RKO (cell line): ENCODE data around the gene SAA1.
"Not testable (repeated sequence)": the region's sequence is repeated elsewhere in the genome, so short reads cannot be mapped to it uniquely, and the experiment has no call there.

Source experiments
- DNase-seq: peaks from one replicate; pipeline ENCODE4 v3.0.0-alpha.2; 2016; ENCODE audit warnings: low spot score

Gene SAA1

DNA sequence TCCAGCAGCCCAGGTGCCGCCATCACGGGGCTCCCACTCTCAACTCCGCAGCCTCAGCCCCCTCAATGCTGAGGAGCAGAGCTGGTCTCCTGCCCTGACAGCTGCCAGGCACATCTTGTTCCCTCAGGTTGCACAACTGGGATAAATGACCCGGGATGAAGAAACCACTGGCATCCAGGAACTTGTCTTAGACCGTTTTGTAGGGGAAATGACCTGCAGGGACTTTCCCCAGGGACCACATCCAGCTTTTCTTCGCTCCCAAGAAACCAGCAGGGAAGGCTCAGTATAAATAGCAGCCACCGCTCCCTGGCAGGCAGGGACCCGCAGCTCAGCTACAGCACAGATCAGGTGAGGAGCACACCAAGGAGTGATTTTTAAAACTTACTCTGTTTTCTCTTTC lies at the start of gene SAA1:
TSS of gene SAA1 (plus strand) at position 316 of the 400 bp plus-strand sequence. CDS start 624 bp downstream, outside the sequence.
- no peak for DNase-seq

DNA sequence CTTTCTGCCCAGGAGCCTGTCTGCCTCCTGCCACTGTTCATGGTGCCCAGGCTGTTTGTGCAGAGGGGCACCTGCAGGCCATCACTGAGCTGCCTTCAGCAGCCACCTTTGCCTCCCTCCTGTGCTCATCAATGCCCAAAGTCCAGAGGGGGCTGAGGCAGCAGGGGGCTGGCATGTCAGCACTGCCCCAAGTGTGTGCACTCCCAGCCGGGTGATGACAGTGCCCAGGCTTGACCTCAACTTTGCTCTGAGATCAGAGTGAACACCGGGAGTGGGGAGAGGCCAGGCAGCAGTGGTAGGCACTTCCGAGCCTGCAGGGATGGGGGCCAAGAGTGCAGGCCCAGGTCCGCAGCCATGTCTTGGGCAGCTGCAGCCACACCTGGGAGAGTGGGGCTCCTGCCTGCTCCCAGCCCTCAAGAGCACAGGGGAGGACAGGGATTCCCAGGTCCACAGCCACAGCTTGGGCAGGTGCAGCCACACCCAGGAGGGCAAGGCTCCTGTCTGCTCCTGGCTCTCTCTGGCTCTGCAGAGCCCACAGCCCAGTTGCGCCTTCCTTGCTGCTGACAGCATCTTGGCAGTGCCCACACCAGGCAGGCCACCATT lies 44.7 kb upstream of the SAA1 start:
- no peak for DNase-seq

DNA sequence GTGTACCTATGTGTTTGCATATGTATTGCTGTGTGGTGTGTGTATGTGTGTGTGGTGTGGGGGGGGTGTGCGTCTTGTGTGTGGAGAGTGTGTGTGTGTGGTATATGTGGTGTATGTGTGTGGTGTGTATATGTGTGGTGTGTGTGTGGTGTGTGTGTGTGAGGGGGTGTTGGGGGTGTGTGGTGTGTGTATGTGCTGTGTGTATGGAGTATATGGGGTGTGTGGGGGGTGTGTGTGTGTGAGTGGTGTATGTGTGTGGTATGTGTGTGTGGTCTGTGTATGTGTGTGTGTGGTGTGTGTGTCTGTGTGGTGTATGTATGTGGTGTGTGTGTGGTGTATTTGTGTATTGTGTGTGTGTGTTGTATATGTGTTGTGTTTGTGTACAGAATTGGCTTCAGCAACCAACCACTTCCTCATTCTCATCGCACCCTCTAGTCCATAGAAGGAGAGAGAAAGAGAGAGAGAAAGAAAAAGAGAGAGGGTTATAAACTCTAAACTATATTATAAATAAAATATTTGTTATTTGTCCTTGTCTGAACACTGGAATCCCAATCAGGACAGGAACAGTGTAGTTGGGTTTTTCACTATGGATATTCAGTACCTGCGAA lies 43.1 kb upstream of the SAA1 start:
- no peak for DNase-seq

DNA sequence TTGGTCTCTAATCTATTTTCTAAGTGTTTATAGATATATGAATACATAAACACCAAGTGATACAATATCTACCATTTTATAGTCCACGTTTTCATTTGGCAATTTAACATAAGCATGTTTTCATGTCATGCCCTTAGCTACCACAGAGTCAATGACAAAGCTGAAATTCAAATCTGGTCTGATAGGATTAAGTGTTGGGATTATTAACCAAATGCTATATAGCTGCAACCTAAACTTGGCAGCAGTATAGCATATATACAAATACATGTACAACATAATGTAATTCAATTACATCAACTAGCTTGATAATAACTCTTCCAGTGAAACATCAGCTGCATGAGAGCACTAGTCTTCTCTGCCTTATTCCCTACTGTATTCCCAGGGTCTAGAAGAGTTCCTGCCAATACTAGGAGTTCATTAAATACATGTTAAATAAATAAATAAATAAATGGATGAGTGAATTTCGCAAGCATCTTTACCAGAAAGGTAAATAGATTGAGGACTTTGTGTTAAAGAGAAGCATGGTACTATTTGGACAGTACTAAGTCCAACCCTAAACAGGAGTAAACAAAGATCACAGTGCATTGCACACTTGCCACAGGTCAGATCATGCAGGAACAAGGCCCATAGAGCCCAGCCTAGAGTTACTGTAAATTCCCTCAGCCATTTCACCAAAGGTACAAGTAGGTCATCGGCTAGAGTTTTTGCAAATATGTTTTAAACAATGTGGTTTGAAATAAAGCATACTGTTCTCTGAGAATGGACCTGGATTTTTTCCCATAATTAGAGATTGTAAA lies 42.3 kb upstream of the SAA1 start:
- DNase-seq: no peak

DNA sequence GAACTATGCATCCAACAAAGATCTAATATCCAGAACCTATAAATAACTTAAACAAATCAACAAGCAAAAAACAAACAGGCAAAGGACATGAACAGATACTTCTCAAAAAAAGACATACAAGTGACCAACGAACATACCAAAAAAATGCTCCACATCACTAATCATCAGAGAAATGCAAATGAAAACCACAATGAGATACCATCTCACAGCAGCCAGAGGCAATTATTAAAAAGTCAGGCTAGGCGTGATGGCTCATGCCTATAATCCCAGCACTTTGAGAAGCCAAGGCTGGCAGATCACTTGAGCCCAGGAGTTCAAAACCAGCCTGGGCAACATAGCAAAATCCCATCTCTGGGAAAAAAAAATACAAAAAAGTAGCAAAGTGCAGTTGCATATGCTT lies 40.2 kb upstream of the SAA1 start:
- DNase-seq: no peak

DNA sequence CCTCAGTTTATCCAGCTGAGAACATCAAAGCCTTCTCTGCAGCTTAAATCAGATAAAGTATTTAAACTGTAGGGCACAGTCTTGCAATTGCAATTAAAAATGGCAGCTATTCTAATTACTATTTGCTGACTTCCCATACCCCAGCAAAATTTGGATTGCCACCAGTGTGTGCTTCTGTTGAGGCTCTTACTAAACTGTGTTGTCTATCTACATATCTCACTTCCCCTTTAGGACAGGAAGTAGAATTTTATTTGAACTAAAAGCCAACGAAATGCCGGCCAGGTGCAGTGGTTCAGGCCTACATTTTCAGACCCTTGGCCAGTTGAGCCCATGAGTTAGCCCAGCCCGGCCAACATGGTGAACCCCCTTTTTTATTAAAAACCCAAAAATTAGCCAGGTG lies 36.6 kb upstream of the SAA1 start:
- no peak for DNase-seq

DNA sequence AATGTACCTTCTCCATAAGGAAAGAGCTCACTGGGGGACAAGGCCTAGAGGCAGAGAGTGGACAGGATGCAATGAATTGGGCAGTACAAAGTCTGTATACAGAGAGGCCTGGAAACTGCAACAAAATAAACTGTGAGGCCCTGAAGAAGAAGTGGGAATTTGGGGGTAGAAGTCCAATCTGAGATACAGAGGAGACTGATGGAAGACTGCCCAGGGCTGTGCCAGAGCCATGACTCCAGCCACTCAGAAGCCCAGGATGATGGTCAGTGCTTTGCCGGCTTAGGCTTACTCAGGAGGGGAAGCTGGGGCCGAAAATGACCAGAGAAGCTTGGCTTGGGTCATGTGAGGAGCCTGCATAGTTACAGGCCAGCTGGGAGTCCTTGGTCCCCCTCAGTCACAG lies 35.2 kb upstream of the SAA1 start:
- no peak for DNase-seq

DNA sequence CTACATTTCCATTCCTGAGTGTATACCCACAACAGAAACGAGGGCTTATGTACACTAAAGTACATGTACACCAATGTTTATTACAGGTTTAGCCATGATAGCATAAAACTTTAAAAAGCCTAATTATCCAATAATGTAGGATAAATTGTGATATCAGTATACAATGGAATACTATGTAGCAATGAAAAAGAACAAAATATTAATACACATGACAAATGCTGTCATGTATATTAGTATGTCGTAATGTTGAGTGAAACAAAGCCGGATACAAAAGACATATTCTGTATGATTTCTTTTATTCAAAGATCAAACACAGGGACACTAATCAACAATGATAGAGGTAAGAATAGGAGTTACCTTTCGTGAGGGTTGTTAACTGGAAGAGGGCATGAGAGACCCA lies 32.2 kb upstream of the SAA1 start:
- no peak for DNase-seq

DNA sequence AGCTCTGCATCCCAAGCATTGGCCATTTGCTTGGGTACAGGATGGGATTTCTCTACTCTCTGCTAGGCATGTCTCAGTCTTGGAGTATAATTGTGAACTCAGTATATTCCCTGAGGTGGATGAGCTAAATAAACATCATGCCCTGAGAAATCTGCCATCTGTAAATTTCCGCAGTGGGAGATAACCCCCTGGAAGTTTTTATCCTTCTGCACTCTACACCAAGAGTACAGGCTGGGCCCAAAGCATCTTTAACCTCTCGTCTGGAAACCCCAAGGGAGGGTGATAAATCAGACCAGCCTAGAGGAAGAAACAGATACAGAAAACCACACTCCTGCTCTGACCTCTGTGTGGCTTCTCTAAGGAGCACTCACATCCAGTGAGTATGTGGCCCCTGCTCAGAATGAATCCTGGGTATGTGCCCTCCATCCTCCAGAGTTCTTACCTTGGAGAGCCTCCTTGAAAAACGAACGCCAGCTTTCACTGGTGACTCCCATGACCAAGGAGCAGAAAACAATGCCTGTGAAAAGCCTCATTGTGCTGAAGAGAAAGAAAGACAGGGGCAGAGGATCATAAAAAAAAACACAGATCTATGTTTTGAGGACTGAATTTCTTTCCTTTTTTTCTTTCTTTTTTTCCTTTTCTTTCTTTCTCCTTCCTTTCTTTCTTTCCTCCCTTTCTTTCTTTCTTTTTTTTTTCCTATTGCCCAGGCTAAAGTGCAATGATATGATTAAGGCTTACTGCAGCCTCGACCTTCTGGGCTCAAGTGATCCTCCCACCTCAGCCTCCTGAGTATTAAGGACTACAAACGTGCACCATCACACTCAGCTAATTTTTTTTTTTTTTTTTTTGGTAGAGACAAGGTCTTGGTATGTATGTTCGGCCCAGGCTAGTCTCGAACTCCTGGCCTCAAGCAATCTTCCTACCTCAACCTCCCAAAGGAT lies 30.4 kb upstream of the SAA1 start:
- DNase-seq: no peak

DNA sequence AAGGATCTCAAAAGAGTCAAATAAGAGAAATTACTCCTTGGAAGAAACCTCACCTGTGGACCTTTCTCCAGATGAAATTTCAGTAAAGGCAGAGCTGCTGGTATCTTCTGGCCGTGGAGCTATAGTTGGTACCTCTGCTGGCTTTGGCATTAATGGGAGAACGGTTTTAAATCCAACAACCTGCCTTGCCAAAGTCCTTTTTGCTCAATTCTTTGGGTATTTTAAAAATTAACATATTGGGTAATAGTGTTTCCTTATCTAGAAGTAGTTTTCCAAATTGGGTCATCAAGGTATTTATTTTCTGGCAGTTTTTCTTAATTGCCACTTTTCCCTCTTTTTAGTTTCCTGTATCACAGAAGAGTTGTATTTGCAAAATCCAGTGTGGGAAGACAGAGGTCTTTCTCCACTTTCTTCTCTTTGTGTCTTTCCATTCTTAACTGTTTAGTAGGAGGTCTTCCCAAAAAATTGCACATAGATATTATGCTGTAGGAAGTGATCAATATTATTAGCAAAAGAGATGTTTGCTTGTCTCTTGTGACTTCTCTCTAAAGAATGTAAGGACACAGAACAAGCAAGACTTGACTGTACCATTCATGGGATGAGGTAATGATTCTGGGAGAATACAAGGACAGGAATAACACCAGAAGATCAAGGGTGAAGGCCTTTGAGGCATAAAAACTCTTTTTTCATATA lies 29.3 kb upstream of the SAA1 start, which contains the start of gene SAA4:
TSS of gene SAA4 (minus strand) at position 139 of the 693 bp plus-strand sequence. CDS start 876 bp downstream, outside the sequence.
- DNase-seq: no peak

DNA sequence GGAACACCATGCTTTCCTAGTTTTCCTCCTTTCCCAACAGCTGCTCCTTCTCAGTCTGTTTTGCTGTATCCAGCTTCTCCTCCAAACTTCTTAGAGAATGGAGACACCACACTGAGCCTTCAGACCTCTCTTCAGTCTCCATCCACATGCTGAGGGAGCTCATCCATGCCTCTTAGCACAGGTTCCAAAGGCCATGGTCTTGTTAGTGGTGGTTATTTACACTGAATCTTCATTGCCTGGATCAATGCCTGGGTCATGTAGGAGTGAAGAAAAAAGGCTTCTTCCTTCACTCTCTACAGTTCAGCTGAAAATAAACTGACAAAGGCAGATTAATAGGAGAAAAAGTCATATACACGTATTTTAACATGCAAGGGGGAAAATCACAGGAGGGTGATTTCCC lies 26.4 kb upstream of the SAA1 start:
- DNase-seq: no peak

DNA sequence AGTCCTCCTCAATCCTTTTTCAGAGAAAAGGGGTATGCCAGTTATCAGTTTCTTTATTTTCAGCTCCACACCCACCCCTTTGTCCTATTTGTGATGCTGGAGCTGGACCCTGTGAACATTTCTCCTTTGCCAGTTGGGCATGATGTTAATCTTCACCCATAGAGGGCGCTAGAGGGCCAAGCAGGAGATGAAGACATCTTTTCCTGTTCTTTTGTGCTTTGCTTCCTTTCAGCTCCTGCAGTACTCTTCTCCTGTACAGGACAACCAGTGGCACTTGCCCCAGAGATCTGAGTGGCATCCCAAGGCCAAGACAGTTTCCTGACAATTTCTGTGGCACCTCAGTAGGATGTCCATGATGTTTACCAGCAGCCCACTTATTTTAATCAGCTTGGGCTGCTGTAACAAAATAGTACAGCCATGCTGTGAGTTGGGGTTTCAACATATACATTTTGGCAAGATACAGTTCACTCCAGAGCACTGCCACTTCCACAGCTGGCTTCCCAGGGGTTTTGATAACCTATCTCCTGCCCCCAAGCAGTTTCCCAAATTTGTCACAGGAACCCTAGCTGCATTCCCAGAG lies 22.2 kb upstream of the SAA1 start:
- DNase-seq: peak; percentile 80

DNA sequence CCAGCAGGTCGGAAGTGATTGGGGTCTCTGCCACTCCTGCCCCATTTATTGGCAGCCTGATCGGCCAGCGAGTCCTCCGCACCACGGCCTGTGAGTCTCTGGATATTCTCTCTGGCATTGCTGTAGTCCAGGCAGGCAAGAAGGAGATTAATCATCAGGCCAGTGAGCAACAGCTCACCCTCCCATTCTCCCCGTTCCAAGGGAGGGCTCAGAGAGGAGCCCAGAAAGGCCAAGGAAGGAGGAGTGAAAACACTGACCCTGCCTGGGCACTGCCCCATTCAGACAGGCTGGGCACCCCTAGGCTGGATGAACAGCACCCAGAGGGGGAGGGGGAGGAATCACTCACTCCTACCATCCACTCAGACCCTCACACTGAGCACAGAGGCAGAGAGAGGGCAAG lies 20.7 kb upstream of the SAA1 start:
- peak; percentile 5 for DNase-seq

DNA sequence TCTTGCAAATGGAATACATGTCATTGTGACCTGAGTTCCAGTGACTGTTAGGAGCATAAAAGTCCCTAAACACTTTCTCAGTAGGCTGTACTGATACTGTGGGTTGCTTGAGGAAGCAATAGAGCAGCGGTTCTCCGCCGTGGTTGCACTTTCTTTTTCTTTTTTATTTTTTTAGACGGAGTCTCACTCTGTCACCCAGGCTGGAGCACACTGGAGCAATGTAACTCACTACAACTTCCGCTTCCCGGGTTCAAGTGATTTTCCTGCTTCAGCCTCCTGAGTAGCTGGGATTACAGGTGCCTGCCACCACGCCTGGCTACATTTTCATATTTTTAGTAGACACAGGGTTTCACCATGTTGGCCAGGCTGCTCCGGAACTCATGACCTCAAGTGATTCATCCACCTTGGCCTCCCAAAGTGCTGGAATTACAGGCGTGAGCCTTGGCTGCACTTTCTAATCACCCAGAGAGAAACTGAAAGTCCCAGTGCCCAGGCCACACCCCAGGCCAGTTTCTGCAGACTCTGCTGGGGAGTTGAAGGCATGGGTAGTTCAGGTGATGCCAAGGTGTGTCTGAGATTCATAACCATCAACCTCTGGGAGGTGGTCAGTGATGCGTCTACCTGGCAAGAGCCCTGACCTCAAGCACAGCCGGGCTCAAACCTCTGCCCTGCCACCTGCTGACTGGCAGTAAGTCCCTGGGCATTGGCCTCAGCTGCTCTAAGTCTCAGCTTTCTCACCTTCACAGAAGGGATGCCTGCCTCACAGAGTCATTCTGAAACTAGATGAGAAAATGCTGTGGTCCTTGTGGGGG lies 19.5 kb upstream of the SAA1 start:
- DNase-seq: not testable (repeated sequence)

DNA sequence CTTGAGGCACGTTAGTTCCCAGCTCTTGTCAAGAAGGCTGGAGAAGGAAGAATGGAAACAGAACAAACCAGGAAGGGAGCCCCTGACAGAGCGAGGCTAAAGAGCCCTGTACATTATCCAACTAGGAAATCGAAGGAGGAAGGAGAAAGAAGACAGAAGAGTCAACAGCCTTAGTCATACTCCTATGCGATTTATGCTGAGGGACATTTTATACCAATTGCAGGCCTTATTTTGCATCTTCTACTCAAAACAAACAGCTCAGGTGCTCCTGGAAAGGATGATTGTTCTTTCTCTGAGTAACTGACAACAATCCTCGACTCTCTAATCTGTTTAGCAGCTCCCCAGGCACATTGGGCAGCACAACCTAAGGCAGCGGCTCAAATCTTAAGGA lies 18.9 kb upstream of the SAA1 start:
- not testable (repeated sequence) for DNase-seq

DNA sequence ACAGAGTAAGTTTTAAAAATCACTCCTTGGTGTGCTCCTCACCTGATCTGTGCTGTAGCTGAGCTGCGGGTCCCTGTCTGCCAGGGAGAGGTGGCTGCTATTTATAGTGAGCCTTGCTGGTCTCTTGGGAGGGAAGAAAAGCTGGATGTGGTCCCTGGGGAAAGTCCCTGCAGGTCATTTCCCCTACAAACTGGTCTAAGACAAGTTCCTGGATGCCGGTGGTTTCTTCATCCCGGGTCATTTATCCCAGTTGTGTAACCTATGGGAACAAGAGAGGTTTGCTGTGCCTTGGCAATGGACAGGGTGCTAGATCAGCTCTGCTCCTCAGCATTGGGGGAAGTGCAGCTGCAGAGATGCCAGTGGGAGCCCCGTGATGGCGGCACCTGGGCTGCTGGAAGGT lies 17.5 kb upstream of the SAA1 start, which contains the start of gene SAA2:
TSS of gene SAA2 (minus strand) at position 108 of the 400 bp plus-strand sequence. CDS start 657 bp downstream, outside the sequence.
- no peak for DNase-seq

DNA sequence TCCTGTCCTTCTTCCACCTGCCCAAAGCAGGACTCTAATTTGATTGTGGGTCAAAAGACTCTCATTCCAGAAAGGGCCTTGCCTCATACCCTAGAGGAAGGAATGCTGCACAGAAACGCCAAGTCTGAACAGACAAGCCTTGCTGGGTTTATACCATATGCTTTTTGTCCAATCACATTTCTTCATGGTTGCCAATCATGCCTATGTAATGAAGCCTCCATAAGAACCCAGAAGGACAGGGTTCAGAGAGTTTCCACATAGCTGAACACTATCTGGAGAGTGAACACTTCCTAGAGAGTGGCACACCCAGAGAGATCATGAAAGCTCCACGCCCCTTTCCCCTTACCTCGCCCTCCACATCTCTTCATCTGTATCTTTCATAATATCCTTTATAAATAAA lies 12.8 kb upstream of the SAA1 start:
- DNase-seq: no peak

DNA sequence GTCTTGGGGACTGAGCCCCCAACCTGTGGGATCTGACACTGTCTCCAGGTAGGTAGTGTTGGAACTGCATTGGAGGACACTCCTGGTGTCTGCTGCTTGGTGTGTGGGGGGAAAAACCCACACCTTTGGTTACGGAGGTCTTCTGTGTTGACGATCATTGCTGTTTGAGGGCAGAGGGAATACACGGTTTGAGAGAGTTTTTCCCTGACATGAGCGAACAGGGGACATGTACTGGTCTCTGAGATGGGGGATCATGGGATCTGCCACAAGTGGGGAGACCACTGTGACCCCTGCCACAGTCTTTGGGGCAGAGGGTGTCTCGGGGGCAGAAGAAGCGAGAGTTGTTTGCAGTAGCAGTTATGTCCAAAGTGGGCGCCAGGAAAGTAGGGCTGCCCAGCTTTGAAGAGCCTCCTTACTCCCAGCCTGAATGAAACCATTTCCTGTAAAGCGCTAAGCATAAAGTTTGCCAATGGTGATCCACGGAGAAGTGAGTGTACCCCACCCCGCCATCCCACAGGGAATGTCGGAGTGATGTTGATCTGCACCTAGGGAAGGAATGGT lies 12.2 kb upstream of the SAA1 start:
- DNase-seq: no peak

DNA sequence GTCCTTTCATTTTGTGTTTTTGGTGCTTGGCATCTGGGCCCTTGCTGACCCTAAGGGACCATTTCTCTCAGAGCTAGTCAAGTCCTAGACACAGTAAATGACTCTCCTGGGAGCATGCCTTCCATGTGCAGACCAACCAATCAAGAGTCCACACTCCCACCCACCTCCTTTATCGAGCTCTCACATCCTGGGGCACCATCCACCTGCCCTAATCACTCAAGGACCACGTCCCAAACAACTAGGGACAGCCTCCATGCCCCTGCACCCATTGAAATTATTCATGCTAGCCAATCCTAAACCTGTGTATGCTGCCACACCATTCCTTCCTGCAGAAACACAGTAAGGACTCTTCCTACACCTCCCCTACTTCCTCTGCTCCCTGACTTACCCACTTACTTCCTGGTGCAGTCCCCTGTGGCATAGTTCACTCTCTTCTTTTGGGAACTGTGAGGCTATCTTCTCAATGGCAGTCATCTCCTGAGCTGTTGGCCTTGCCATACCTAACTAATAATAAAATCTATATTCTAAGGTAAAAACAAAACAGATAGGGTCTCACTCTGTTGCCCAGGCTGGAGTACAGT lies 11.2 kb upstream of the SAA1 start:
- DNase-seq: no peak
